RPMI8226 (cell line): Measurements from ENCODE around the gene ERBB2.
"Not testable (repeated sequence)": the region's sequence is repeated elsewhere in the genome, so short reads cannot be mapped to it uniquely, and the experiment has no call there.

Experiments
- DNase-seq: peaks from one replicate; pipeline ENCODE4 v3.0.0-alpha.2; 2015

The ERBB2 gene

GRCh38 chr17:39679521-39680192 is 20.2 kb upstream of the ERBB2 start:
- no peak for DNase-seq

GRCh38 chr17:39683295-39683939 is 16.4 kb upstream of the ERBB2 start:
- no peak for DNase-seq

DNA sequence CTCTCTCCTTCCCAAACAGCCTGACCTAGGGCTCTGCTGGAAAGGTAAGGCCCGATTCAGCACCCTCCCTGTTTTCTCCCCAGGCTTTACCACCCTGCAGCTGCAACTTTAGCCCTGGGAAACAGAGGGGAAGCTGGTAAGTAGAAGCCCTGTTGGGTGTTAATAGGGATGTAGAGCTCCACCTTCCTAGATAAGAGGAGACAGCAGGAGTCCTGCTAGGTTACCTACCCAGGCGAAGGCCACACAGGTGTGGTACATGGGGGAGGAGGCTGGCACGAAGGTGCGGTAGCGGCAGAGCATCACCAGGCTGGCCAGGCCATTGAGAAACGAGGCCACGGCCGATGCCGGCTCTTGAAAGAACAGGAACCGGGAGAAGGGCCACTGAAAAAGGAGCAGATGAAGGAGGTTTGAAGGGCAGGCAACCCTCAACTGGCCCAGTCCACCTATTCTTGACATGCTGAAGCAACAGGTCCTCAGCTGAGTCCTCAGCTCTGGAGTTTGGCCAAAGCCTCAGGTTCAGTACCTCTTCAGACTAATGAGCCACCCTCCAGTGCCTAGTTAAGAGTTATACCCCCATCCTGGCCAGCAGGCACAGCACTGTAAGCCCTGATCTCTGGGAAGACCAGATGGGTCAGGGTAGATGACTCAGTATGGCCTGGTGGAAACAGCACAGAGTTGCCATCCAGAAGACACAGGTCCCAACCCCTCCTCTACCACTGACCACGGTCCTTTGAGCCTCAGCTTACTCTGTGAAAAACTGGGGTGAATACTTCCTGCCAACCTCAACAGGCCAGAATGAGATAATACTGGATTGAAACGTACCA is 15.3 kb upstream of the ERBB2 start:
- no peak for DNase-seq

DNA sequence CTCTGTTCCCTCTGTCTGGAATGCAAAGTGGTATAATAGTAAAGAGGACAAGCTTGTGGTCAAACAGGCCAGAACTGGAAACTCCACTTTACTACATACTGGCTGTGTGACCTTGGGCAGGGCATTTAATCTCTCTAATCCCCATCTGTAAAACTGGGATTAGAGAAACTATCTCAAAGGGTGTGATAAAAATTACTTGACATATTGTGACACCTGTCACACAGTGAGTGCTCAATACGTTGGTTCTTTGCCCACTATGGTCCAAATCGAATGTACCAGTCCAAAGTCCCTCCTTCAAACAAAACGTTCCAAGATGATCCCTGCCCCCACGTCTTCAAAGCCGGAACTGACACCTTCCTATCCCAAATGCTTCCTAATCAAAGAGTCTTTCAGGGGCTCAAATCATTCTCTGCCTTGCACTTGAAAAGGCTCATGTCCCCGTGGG is 12.7 kb upstream of the ERBB2 start:
- no peak for DNase-seq

DNA sequence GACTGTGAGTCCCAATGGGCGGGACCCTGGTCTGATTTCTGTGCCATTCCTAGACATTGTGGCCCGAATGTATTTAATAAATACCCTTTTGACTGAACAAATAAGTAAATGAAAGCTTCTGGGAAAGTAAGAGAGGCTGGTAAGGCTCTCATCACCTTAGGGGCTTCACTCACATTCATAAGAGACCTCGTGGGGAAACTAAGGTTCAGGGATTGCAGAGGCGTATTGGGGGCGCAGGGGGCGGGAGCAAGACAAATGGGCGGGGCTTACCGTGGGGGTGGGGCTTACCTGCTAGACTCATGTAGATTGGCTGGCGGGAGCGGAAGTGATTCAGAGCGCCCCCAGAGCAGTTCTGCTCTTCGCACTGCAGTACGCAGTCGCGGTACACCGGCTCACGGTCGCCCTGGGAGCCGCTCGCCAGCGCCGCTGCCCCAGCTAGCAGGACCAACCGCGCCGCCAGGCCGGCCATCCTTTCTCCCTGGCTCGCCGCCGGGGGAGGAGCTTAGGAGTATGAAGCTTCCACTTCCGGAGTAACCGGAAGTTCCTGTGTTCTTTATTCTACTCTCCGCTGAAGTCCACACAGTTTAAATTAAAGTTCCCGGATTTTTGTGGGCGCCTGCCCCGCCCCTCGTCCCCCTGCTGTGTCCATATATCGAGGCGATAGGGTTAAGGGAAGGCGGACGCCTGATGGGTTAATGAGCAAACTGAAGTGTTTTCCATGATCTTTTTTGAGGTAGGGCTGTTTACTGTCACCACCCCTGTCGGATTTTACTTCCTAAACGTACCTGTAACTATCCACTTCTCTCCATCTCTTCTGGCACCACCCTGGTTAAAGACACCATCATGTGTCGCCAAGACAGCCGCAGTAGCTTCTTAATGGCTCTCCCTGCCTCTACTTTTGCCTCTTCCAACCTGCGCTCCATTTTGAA is 12.1 kb upstream of the ERBB2 start, which contains the start of gene PGAP3:
Gene PGAP3 (minus strand): TSS at position 512 of the 929 bp plus-strand sequence. CDS start 43 bp downstream, at position 469.
- peak; percentile 92 for DNase-seq

- no peak for DNase-seq
Observed at GRCh38 chr17:39688475-39688835, 11.4 kb upstream of the ERBB2 start.

DNA sequence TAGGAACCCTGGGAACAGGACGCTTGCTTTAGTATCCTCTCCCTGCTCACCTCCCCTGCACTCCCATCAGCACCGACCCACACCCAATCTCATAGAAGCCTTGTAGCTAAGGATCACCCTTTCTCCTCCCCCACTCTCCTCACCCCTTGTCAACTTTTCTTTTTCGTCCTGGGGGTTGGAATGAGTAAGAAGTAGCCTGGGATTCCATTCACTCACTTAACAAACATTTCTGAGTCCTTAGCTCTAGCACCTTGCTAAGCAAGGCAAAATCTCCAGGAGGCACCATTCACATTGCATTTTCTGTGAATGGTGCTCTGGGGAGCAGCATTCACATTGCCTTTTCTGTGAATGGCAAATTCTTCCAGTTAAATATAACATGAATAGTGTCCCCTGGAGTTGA is 10.9 kb upstream of the ERBB2 start:
- DNase-seq: no peak

- no peak for DNase-seq
Observed at GRCh38 chr17:39694593-39694992, 5.3 kb upstream of the ERBB2 start.

DNA sequence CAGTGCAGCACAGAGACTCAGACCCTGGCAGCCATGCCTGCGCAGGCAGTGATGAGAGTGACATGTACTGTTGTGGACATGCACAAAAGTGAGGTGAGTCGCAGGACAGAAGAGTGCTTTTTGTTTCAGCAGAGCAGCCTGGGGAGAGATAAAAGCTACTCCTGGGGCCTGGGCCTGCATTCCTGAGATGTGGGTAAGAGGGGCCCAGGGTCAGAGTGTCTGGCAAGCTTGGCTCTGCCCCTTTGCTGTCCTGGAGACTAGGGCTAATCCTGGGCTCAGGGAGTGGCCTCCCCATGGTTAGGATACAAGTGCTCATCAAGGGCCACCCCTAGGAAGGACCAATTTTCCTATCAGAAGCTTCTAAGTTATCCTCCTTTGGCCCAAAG is 4.8 kb upstream of the ERBB2 start:
- no peak for DNase-seq

DNA sequence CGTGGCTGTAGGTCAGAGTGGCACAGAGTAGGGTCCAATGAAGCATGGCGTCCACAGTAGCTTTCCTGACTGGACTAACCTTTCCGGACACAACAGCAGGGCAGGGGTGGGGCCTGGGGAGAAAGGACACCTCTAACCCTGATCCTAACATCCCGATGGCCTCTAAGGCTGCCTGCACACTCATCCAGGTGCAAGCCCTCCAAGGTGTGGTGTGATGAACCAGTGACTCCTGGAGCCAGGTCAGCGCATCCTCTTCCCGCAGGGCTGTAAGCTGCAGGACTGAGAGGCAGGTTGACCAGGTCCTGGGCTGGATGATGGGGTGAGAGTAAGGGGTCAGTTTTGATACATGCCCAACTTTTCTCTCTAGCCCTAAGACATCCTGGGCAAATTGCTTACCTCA is 3.1 kb upstream of the ERBB2 start:
- DNase-seq: no peak

- DNase-seq: no peak
Observed at GRCh38 chr17:39697961-39698360, 1.9 kb upstream of the ERBB2 start.

- not testable (repeated sequence) for DNase-seq
Observed at GRCh38 chr17:39699157-39699817, 577 bp upstream of the ERBB2 start.

DNA sequence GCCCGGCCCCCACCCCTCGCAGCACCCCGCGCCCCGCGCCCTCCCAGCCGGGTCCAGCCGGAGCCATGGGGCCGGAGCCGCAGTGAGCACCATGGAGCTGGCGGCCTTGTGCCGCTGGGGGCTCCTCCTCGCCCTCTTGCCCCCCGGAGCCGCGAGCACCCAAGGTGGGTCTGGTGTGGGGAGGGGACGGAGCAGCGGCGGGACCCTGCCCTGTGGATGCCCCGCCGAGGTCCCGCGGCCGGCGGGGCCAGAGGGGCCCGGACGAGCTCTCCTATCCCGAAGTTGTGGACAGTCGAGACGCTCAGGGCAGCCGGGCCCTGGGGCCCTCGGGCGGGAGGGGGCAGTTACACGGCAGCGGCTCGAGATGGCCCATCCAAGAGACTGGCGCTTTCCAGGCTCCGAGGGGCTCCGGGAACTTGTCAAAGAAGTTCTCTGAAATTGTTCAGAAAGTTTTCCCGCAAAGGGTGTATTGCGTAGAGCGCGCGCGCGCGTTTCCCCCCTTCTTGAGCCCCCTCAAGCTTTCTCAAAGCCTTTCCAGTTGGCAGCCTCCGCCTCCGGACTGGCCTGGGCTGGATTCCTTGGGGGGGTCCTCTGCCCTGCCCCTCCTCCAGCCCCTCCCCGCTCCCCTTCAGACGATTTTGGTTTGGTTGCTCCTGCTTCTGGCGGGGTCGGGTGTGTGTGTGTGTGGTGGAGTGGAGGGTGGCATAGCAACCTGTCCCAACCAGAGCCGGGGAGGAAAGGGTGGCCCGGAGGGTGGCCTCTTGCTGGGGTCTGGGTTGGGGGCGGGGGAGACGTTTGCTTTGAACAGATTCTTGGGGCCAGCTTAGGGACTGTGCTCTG is 504 bp downstream of the ERBB2 start:
- DNase-seq: no peak

- DNase-seq: no peak
Observed at GRCh38 chr17:39701012-39701783, 1.3 kb downstream of the ERBB2 start.

- DNase-seq: no peak
Observed at GRCh38 chr17:39701784-39702422, 2.0 kb downstream of the ERBB2 start.

DNA sequence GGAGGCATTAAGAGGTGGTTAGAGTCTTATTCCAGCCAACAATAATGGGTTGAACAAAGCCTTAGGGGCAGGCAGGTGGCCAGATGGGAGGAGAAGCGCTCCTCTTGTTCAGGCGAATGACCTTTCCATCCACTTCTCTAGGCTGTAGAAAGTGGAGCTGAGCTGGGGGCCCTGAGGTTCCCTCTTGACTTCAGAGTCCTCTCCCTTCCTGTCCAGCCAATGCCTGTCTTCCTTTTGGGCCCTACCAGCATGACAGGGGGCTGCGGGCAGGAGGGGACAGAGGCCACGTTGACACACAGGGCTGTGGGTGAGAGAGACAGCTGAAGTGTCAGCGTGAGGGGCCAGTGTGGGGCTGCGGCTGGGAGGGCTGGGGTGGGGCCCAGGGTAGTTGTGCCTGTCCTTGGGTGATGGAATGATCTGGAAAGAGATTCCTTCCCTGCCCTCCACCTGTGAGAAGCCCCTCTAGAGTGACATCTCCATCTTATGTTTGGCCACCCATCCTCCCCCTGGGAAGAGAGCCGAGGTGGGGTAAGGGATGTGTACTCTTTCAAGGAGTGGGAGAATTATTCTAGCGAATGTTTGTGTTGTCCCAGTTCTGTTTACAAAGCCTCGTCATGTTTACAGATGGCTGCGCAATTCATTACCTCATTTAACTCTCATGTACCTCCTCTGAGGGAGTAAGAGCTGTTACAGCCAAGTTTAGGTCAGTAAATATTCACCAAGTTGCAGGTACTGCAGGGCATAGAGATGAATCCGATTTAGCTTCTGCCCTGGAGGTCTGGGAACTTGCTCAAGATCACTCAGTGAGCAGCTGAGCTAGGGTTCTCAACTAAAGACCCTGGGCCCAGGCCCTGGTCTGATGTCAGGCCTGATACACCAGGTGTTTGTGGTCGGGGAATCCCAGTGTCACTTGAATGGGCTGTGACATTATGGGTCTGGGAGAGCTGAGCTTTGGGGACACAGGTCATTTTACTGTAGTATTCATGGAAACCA is 3.3 kb downstream of the ERBB2 start:
- peak; percentile 46 for DNase-seq

DNA sequence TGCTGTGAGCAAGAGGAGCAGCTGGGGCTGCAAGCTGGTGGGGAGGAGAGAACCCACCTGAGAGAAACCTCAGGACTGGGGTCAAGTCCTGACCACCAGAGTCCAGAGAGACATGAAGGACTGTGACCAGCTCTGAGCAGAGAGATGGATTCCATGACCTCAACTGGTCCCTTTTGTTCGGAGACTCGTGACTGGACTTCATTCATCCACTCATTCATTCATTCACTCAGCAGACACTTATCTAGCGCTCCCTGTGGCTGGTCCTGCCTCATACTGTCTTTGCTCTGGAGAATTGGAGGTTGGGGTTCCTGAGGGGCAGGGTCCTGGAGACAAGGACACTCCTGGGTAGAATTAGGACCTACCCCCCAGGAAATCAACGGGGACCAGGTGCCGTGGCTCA is 4.0 kb downstream of the ERBB2 start:
- DNase-seq: no peak

DNA sequence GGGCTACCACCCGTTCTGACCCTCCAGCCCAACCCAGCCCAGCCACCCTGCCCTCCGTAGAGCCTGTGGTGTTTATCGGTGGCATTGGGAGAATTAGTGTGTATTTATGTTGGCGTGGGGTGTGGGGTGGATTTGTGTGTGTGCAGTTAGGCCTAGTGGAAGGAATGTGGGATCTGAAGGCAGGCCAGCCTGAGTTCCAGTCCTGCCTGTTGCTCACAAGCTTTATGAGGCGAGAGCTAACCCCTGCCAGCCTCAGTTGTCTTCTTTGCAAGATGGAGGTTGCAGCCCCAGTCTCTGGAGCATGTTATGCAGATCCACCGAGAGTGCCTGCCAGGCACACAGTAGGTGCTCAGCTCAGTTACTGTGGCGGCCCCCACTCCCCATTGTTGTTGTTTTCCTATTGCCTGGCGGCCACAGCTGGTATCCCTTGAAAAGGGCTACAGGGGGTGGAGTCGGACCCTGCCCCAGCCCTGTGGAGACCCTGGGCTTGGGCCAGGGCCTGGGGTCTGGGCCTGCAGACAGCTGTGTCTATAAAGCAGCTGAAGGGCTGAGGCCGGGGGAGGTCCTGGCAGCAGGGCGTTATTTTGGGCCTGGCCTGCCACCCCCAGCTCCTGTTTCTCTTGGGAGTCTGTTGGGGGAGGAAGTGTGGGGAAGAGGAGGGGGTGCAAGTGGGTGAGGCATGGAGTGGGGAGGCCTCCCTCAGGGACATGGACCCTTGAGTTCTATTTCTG is 5.1 kb downstream of the ERBB2 start:
- DNase-seq: no peak
